NCI-H69 (cell line): ENCODE data around the gene C19orf44.
A peak's percentile ranks its signal among the peaks of the same experiment; 100 is the strongest.
"Not testable (repeated sequence)": the region's sequence is repeated elsewhere in the genome, so short reads cannot be mapped to it uniquely, and the experiment has no call there.

Experiments used
- DNase-seq: peaks from one replicate; lab custom pipeline; 2025; lab: John Stamatoyannopoulos, UW

Gene C19orf44

GRCh38 chr19:16537111-16537510 is 40.9 kb downstream of the C19orf44 start:
- no peak for DNase-seq

DNA sequence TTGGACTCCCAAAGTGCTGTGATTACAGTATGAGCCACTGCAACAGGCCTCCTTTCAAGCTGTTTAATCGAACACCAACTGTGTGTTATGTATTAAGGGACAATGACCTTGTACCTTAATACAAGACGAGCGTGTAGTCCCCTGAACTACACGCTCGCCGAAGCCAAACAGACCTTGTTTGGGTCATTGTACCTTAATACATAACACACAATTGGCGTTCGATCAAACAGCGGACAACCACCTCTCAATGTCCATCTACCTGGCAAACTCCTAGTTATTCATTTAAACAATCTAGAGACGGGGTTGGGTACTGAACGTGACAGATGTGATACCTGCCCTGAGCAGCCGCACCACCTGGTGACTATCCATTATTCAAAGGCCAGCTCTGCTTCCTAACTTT is 44.8 kb downstream of the C19orf44 start:
- no peak for DNase-seq

GRCh38 chr19:16541526-16542044 is 45.4 kb downstream of the C19orf44 start:
- DNase-seq, result peak; percentile 45

GRCh38 chr19:16542045-16542909 is 46.1 kb downstream of the C19orf44 start, which contains the start of gene CHERP:
Gene CHERP, minus strand, starts transcription at chr19:16542437. Its CDS starts 59 bp downstream, at chr19:16542378.
- peak; percentile 98 for DNase-seq

DNA sequence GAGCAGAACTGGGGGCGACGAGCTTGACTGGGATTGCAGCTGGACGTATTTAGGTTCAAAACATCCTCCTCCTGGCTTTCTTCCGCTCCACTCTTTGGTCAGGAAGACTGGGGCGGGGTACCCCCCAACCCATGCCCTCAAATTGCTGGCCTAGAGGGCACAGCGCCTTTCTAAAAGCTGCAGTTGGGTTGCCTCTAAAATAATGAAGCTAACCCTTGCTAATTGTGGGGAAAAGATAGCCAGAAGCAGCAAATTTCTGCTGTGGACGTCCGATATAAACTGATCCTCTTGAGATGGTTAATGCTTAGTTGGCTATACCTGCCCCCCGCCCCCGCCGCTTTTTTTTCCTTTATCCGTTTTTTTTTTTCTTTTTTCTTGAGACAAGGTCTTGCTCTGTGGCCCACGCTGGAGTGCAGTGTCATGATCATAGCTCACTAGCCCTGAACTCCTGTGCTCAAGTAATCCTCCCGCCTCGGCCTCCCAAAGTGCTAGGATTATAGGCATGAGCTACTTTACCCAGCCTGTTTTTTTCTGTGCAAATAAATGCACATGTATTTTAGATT is 46.8 kb downstream of the C19orf44 start:
- DNase-seq, result peak; percentile 27

GRCh38 chr19:16543734-16544133 is 47.5 kb downstream of the C19orf44 start:
- DNase-seq, result not testable (repeated sequence)

DNA sequence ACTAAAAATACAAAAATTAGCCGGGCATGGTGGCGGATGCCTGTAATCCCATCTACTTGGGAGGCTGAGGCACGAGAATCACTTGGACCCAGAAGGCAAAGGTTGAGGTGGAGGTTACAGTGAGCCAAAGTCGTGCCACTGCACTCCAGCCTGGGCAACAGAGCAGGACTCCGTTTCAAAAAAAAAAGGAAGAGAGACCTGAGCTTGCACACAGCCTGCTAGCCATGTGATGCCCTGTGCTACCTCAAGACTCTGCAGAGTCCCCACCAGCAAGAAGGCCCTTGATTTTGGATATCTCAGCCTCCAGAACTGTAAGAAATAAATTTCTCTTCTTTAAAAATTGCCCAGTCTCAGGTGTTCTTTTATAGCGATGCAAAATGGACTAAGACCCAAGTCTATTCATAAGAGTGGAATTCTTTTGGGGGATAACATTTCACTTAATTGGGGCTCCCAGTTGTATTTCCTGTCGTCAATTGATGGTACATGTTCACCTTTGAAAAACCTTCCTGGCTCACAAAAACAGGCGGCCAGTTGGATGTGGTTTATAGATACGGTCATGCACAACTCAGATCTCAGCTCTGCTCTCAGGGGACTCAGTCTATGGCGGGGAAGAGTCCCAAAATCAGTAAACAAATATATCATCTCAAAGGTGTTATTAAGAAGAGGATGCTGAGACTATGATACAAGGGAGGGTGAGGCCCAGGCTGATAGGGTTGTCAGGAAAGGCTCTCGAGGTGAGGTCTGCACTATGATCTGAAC is 48.5 kb downstream of the C19orf44 start:
- no peak for DNase-seq

DNA sequence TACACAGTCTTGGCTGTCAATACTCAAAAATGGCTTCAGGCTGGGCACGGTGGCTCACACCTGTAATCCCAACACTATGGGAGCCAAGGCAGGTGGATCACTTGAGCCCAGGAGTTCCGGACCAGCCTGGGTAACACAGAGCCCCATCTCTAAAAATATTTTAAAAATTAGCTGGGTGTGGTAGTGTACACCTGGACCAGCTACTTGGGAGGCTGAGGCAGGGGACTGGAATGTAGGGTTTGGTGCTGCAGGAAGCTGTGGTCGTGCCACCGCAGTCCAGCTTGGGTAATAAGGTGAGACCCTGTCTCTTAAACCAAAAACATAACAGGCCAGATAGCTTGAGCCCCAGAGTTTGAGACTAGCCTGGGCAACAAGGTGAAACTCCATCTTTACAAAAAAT is 52.8 kb downstream of the C19orf44 start:
- DNase-seq, result no peak

GRCh38 chr19:16551902-16552301 is 55.7 kb downstream of the C19orf44 start:
- not testable (repeated sequence) for DNase-seq

DNA sequence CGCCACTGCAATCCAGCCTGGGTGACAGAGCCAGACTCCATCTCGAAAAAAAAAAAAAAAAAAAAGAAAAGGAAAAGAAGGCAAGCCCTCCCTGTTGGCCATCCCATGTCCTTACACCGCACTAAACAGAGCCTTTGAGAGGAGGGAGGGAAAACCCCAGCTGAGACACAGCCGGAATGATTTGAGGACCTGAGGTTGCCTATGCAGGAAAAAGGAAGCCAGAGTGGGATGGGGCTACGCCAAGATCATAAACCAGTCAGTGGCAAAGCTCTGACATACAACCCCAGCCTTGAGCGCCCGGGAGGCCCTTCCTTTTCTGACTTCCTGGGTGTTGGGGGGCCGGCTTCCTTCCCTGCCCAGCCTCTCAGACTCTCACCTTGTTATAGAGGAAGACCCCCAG is 58.6 kb downstream of the C19orf44 start:
- DNase-seq, result no peak

DNA sequence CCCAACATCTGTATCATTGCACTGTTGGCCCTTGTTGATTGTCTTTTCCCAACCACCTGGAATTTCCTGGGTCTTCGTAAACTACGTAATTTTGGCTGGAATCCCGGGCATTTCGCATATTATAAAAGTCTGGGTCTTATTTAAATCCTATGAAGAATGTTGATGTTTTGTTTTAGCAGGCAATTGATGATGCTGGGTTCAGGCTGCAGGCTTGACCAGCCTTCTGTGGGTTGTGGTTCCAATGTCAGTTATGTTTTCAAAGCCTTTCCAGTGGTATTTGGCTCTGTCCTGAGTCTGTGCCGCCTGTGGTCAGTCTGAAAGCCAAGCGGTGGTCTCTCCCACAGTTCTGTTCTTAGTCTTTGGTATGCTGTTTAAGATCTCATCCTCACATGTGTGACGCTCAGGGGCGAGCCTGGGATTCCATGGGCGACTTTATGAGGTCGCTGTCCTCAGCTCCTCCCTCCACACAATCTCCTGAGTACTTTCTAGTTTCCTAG is 63.6 kb downstream of the C19orf44 start:
- DNase-seq, result no peak

DNA sequence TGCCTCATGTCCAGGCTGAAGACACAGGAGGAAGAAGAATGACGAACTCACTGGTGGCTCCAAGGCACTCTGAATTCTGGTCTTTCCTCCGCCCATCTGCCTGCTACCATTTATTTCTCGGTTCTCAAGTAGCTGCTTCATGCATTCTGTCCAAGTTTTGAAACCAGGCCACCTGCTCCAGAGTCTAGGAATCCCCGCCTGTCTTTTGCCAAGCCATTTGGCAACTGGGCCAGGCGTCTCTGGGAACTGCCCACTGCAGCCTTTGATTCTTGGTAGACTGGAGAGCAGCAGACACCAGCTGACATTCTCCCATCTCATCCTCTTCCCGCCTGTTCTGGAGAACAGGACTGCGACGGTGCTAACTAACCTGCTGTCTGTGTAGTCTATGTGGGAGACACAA is 65.2 kb downstream of the C19orf44 start:
- no peak for DNase-seq

DNA sequence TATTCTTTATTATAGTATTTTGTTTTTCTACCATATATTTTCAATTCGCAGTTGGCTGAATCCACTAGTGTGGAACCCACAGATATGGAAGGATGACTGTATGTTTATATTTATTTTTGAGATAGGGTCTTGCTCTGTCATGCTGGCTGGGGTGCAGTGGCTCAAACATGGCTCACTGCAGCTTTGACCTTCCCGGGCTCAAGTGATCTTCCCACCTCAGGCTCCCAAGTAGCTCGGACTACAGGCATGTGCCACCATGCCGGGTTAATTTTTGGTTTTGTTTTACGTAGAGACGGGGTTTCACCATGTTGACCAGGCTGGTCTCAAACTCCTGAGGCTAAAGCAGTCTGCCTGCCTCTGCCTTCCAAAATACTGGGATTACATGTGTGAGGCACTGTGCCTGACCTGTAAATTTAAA is 66.4 kb downstream of the C19orf44 start:
- no peak for DNase-seq

- no peak for DNase-seq
Observed at GRCh38 chr19:16564842-16565241, 68.6 kb downstream of the C19orf44 start.

DNA sequence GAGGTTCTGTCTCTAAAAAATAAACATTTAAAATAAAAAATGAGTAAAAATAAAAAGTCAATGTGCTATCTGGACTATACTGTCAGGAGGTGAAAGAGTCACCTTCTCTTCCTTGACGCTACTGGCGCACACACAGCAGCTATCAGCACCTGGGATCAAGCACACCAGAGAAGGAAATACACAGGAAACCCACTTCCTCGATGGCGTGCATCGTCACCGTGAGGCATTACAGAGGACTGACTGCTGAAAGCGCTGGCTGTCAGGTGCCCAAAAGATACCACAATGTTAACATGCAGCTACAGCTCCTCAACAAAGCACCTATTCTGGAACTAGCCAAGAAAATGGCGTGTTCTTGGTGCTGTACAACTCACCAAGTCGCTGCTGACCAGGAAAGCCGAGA is 70.0 kb downstream of the C19orf44 start:
- DNase-seq, result no peak

DNA sequence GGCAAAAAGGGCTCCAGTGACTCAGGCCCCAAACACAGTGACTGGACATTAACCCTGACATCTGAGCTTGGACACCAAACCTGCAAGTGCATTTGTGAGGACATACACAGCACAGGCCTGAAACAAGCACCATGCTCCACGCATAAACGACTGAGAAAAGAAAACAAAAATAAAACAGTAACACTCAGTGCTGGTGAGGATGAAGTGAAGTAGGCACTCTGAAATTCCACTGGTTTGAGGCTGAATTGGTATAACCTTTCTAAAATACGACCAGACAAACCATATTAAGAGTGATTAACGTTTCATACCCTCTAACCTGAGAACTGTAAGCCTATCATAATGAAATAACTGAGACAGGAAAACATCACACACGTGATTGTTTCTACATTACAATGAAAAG is 70.5 kb downstream of the C19orf44 start:
- DNase-seq, result no peak

- DNase-seq, result no peak
Observed at GRCh38 chr19:16569609-16570320, 73.6 kb downstream of the C19orf44 start.
